ENCODE data around the gene FASTK. TPM values are rescaled to one million over a fixed set of nuclear protein-coding genes. Genes with fewer than 3 reads are reported as not detected.
A peak's percentile ranks its signal among the peaks of the same experiment; 100 is the strongest.

Gene FASTK
- total RNA-seq, 1 donor from 2014 or later = 61.3 TPM

DNA sequence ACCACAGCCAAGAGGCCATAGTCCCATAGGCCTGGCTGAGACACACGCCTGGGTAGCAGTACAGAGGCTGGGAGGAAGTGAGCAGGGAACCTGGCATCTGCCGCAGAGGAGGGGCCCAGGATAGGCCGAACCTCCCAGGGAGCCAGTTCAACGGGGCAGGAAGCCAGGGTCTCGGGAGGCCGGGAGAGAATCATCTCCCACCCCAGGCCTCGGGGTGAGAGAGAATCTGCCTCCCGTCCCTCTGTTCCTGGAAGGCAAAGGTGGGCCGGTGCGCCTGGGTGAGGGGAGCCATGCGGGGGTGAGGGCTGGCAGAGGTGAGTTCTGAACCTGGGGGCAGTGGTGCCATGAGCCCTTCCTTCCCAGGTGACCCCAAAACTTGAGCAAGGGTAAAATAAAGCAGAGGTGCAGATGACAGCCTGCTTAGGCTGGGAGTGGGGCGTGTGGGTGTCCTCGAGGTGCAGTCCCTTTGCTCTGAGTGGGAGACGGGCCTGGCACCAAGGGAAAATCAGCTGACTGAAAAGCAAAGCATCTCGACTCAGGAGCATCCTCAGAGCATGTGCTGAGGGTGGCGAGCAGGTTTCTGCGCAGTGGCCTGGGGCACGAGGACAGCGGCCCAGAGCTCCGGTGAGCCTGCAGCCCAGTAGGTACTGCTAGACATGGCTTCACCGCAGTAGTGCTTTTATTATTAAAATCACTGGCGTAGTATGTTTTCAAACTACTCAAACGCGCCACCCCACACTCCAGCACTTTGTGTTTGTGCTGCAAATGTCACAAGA is 21.2 kb upstream of the FASTK start:
- DNase-seq (ENCODE audit: low spot score) = no peak
- ATAC-seq = no peak

DNA sequence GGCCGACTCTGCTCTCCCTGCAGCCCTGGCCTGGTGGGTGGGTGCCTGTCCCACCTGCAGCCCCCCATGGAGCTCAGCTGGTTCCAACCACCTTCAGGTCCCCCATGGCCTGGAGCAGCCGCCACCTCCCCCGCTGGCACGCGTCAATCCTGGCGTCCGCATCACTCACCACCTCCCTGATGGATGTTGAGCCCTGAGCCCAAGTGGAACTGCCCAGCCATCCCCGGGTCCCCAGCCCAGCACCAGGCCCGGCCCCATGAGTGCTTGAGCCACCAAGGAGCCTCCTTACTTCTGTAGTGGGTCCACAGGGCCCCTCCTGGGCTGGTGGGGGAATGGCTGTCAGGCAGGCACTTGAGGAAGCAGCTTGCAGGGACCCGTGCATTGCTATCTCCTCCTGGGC is 20.3 kb upstream of the FASTK start:
- DNase-seq (ENCODE audit: low spot score) (no peak), ATAC-seq (no peak)

DNA sequence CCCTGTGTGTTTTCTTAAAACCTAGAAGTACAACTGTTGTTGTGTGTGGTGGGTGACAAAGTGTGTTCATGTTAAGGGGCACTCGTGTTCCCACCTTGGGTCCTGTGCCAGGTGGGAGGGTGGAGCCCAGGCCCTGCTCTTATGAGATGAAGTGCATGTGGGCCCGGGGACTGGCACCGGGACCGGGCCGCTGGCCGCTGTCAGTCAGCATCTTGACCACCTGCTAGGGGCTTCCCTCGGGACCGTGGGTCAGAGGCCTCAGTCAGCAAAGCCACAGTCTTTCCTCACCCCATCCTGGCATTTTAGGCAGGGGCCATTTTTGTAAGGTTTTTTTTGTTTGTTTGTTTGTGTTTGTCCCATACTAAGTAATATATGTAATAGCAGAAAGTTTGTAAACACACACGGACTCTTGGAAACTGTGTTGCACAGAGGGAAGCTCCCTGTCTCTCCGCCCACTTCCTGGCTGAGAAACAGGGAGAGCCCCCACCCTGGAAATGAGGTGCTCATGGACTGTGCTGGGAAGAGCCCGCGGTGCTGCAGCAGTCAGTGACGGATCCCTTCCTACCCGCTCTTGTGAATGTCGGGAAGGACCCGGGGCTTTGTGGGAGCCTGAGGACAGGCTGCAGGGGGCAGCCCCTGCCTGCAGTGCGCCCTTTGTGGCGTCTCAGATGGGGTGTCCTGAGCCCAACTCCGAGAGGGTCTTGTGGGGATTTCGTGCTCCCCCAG is 19.0 kb upstream of the FASTK start:
- no peak for ATAC-seq
- DNase-seq (ENCODE audit: low spot score) = no peak

DNA sequence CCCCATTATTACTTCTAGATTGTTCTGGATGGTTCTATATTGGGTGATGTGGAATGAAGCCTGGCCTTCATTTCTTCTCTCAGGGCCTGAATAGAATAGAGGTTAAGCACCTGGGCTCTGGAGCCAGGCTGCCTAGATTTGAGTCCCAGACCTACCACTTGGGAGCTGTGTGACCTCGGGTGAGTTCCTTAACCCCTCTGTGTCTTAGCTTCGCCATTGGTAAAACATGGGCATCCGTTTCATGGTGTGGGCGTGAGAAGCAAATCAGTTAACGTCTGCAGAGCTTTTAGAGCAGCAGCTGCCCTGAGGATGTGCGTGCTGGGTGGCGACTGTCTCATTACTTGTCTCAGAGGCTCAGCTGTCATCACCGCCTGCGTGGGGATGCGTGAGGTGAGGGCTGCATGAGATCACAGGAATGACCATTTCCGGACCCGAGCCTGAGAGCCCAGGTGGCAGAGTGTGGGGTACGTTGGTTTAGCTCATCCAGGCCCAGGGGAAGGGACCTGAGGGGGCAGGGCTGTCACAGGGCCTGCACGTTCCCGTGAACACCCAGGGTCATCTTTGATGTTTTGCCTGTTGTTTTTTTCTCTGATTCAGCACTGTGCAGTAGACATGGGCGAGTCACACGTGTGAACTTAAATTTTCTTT is 15.3 kb upstream of the FASTK start:
- no peak for ATAC-seq
- no peak for DNase-seq (ENCODE audit: low spot score)

DNA sequence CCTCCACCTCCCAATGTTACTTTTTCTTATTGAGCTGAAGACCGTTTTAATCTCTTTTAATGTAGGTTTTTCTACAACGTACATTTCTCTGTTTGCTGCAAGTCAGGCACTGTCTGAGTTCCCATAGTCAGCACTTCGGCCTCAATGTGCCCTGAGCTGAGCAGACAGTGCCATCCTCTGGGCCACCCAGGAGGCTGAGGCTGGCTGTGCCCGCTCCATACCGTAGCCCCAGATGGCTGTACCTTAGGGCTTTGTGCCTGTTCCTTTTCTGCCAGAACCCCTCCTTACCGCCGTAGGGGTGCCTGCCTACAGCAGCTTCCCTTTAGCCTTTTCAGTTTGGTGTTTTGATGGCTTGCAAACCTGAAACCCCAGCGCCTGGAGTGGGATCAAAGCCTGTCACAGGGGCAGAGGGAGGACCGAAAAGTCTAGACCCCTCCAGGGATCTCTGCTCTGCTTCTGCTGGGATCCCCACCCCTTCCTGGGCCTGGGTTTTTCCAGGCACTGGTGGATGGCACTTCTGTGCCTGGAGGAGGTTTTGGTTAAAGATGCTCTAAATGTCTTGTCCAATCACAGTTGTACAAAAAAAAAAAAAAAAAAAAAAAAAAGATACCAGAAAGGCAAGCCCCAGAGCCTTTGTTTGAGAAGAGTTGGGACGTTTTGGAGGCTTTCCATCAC is 14.7 kb upstream of the FASTK start:
- ATAC-seq (peak; percentile 26), DNase-seq (ENCODE audit: low spot score) (no peak)

DNA sequence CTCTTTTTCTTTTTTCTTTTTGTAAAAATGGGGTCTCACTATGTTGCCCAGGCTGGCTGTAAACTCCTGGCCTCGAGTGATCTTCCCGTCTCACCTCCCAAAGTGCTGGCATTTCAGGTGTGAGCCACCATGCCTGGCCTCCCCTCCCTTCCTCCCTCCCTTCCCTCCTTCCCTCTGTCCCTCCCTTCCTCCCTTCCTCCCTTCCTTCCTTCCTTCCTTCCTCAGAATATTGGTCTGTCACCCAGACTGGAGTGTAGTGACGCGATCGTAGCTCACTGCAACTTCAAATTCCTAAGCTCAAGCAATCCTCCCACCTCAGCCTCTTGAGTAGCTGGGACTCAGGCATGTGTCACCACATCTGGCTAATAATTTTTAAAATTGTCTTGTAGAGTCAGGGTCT is 14.1 kb upstream of the FASTK start:
- DNase-seq (ENCODE audit: low spot score) = no peak
- ATAC-seq = no peak

DNA sequence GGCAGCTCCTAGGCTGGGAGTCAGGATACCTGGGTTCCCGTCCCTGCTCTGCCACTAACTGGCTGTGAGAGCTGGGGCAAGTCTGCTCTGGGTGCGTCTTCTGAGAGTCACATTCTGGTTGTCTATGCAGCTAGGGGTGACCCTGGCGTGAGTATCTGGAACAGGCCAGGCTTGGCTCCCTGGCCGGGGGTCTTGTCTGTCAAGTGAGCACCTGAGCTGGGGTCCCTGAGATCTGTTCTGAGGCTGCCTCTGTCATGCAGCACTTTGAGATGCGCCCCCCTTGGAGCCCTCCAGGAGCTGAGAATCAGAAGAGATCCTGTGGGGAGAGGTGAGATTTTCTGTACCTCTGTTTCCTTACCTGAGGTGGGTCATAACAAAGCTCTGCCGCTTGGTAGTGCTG is 13.1 kb upstream of the FASTK start:
- ATAC-seq (no peak), DNase-seq (ENCODE audit: low spot score) (no peak)

DNA sequence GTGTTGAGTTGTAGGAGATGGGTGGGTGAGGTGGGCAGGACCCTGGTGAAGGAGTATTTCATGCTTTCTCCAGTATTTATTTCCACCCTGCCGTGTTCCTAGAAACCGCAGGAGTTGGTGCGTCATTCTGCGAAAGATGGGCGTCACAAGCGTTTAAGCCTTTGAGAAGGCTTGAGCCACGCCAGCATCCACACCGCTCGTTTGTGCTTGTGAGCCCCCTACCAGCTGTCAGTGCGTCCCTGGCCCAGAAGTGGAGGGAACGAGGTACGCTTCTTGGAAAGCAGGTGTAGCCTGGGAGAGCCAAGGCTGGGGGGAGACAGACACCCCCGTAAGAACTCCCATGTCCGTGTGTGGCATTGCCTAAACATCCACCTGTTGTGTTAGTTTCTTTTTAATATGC is 11.4 kb upstream of the FASTK start:
- ATAC-seq = no peak

DNA sequence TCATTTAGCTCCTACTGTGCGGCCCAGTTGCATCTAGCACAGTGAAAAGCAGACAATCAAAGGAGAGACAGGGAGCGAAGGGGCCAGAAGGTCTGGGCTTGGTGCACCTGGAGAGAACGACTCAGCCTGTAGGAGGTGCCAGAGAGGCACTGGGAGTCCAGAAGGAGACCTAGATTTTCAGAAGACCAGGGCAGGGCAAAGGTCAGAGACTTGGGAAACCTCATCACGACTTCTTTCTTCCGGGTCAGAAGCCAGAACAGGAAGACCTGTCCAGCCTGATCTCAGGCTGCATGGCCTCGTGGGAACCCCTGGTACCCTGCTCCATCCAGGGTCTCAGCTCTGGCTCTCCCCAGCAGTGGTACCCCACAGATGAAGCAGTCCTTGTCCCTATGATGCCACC is 10.8 kb upstream of the FASTK start:
- DNase-seq (ENCODE audit: low spot score) (no peak), ATAC-seq (no peak)

More for the DNA sequence above, 11.4 kb upstream of the FASTK start:
- DNase-seq (ENCODE audit: low spot score) = no peak

DNA sequence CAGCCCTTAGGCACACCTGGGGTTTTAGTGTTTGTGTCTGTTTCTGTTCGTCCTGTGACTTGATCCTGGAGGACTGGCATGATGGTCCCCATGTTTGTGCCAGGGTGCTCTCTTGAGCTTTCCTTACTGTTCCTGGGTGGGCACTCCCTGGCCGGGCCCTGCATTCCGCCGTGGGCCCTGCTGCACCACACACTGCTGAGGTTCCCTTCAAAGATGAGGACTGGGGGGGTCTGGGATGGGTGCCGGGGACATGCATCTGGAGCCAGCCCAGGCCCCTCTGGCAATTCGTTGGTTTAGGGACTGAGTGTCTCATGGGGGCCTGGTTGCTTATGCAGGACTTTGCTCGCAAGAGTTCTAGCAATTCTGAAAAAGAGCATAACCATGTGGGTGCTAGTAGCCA is 10.4 kb upstream of the FASTK start:
- ATAC-seq (no peak), DNase-seq (ENCODE audit: low spot score) (no peak)

DNA sequence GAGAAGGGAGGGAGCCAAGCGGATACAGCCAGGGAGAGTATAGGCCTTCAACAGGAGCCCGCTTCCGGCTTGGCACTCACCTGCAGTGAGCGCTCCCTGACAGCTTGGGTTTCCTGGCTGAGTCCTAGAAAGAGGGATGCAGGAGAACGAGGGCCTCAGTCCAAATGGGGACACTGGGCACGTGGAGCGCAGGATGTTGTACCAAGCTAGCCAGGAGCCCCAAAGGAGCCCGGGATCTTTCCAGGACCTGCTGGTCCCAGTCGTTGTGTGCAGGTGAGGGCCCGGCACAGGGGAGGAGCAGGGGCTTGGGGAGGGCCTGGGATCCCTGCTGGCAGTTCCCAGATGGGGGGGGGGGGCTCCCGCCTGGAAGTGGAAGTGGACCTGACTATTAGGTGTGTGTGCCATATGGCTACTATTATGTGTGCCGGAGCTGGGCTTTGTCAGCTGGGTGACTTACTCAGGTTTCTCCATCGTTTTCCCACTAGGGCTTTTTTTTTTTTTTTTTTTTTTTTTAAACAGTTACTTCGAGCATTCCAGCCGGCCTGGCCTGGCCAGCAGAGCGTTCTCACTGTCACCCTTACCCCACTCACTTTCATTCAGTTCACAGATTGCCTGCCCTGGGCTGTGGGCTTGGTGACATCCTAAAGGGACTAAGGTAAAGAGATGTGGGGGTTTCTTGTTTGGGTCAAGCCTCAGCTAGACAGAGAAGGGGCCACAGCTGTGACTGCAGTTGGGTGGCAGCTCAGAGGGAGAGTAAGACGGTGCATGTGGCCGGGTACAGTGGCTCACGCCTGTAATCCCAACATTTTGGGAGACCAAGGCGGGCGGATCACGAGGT is 9.5 kb upstream of the FASTK start:
- no peak for ATAC-seq
- no peak for DNase-seq (ENCODE audit: low spot score)

DNA sequence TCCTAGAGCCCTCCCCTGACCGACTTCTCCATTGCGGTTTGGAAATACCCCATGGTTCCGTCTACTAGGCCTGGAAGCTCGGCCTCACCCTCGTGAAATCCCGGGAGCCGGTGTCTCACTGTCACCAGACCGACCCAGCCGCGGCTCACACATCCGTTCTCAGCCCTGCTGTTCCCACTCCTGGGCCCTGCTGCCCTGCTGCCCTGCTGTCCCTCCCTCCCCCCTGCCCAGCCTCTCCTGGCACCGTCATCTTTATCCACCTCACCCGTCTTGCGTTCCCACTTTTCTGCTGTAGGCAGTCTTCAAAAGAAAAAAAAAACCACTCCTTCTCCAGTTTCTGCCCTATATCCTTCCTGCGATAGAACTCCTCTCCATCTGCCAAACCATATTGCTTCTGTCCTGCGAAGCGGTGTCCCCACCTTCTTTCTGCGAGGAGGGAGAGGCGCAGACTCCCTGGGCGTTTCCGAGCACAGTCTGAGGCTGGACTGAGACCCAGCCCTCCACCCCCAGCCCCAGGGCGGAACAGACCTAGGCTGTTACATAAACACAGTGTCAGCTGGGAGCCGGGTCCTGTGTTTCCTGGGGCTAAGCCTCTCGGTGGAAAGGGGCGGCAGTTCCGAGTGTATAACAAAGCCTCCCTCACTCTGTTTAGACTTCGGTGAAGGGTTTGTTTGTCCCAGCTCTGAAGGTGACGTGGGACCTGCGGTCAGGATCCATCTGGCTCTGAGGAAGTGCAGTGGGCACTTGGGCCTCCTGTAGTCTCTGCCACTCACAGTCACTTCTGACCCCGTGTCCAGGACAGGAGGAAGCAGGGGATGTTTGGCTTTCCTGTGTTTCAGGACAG is 8.5 kb upstream of the FASTK start:
- ATAC-seq = peak; percentile 14
- no peak for DNase-seq (ENCODE audit: low spot score)

DNA sequence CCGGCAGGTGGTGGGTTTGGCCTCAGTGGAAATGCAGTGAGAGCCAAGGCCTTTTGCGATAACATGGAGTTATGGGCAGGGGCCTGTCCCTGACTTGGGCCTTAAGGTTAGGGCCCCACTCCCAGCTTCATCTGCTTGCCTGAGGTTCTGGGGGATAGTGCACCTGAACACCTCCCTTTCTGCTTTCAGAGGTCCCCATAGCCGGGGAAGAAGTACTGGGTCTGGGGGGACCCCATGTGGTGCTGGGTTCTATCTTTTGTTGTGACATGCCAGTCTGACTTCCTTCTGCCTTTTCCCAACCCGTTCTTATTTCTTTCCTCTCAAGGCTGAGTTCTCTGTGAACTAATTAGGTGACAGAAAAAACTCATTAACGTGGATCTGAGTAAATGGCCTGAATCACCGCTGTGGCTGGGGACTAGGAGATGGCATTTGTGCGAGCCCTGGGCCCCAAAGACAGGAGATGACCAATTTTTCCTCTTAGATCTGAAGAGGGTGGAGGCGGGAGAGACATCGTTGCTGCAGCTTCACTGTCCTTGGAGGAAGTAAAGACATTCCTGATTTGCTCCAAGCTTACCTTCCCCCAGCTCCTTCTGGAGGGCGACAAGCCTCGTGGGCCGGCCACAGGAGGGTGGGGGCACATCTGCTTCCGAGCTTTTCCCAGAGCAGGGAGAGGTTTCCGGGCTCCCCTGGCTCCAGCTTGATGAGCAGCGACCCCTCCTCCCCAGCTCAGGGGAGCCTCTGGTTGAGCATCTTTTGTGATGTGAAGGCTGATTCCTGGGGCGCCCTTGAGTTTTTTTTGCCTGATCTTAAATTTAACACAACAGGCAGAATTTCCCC is 7.6 kb upstream of the FASTK start:
- DNase-seq (ENCODE audit: low spot score) = no peak

DNA sequence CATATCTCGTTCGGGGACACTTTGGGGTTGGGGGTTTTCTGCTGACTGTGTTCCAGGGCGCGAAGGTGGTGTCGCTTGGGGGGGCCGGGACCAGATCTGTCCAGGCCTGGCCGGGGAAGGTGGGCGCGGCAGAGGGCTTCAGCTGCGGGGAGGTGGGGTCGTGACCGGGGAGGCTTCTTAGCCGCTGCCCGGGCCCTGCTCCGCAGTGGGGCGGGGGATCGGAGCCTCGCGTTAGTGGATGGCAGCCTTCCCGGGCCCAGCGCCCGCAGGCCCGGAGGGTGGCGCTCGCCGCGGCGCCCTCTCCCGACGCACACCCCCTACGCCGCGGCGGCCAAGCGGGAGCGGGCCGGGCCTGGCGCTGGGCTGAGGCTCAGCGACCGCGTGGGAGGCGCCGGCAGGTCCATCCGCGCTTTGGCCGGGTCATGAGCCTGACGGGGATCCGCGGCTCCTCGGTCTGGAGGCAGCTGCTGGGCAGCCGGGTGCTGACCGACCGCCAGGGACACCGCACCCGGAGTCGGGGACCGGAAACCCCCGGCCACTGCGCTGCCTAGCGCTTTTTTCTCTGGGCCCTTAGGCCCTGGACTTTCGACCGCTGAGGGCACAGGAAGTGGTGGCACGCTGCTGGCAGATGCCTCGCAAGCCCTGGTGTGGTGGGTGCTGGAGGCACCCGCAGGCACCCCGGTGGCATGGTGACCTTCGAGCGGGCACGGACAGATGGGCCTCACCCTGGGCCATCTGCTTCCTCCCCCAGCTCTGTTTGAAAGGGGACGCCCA is 6.8 kb upstream of the FASTK start:
- peak; percentile 67 for ATAC-seq

More for the DNA sequence above, 7.6 kb upstream of the FASTK start:
- no peak for ATAC-seq

DNA sequence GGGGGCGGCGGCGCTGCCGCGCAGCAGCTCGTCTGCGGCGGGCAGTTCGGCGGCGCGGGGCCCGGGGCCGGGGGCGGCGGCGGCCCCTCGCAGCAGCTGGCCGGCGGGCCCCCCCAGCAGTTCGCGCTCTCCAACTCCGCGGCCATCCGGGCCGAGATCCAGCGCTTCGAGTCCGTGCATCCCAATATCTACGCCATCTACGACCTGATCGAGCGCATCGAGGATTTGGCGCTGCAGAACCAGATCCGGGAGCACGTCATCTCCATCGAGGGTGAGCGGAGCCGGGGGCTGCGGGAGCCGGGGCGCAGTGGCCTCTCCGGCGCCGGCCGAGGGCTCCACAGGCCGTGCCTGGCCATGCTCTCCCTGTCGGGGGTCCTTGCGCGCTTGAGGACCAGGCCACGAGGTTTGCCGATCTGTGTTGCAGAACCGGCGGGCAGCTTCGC is 6.2 kb upstream of the FASTK start:
- DNase-seq (ENCODE audit: low spot score) = no peak
- no peak for ATAC-seq

More for the DNA sequence above, 6.8 kb upstream of the FASTK start:
- peak; percentile 85 for DNase-seq (ENCODE audit: low spot score)

DNA sequence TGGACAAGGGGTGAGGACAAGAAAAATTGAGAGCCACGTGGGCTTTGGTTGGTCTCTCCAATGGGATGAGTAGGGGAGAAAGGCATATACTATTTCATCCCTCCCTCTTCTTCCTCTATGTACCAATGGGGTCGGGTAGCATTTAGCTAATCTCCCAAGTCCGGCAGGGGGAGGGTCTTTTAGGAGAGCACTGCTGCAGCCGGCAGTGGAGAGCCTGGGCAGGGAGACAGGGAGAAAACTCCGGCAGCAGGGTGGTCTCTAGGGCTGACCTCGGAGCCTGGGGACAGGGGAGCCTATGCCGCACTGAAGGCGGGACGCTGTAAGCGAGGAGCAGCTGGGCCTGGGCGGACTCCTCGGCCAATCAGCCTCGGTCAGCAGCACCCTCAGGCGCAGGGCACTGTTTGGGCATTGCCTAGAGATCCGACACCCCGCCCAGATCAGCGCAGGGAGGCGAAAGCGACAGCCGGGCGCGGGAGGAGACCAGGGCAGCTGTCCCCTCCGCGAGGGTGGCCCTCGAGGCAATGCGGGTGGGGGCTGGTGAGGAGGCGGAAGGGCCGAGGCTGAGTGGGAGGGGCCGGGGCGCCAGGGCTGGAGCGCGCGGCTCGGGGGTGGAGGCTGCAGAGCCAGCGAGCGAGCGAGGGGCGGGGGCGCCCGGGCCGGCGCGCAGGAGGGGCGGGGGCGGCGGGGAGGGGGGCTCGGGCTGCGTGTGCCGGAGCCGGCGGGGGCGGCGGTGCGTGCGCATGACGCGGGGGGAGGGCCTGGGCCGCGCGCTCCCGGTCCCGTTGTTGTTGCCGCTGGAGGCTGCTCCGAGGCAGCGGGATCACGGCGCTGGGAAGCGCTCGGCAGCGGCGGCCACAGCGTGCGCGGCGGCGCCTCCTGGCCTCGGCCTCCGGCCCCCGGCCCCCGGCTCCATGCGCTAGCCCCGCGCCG is 5.3 kb upstream of the FASTK start, which contains the start of gene AGAP3:
Gene AGAP3 (plus strand): TSS at position 785 of the 930 bp plus-strand sequence. CDS start 267 bp downstream, outside the sequence.
- ATAC-seq = peak; percentile 61

DNA sequence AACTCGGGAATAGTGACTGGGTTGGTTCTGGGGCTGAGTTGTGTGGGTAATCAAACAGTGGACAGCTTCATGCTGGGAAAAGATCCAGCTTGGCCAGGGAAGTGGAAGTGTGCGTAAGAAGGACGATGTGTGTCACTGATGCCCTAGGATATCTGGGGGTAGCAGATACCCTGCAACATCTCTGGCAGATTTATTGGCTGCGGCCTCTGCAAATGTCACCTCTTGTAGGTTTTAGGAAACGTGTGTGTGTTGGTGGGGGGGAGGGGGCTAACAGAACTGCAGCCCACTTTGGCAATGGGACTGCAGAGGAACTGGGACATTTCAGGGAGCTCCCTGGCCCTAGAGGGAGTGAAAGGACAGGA is 4.7 kb upstream of the FASTK start:
- ATAC-seq (no peak), DNase-seq (ENCODE audit: low spot score) (no peak)

More for the DNA sequence above, 5.3 kb upstream of the FASTK start, which contains the start of gene AGAP3:
- peak; percentile 93 for DNase-seq (ENCODE audit: low spot score)

All from left lobe of liver (tissue), 2 donors.